ENCODE data around the gene ANKRD11. TPM values are rescaled to one million over a fixed set of nuclear protein-coding genes. Genes with fewer than 3 reads are reported as not detected.

Gene ANKRD11
- polyA plus RNA-seq, 1 donor (not counting 4 experiments of a cell fraction or from before 2014, with no cell fraction given) = 30.1 TPM

GRCh38 chr16:89323120-89323960 lies 167.0 kb downstream of the ANKRD11 start:
- Histone ChIP-seq H3K9me3 (ENCODE audit: control insufficient read depth, low read depth, low read length) (peaks cover 1% of the 10 kb centered on the region), H3K36me3 (ENCODE audit: control insufficient read depth in 2 of 2, extremely low read depth in 1 of 2, insufficient read depth in 2 of 2, low read length in 2 of 2) (peaks cover 1 to 11% of the 10 kb centered on the region in 2 experiments), H3K4me1 (ENCODE audit: control insufficient read depth, extremely low read depth, insufficient read depth, low read length) (peaks cover 70% of the 10 kb centered on the region), H2AFZ (ENCODE audit: control insufficient read depth, low read length) (no peak overlapping the region), H3K9me1 (ENCODE audit: control insufficient read depth, extremely low read depth, insufficient read depth, low read length) (peaks cover 8% of the 10 kb centered on the region), H3K27me3 (ENCODE audit: control insufficient read depth, extremely low read depth, insufficient read depth, low read length) (no peaks in the 10 kb centered on the region), H3K27ac (ENCODE audit: control insufficient read depth, insufficient read depth, low read length) (no peak overlapping the region), H3K9ac (ENCODE audit: control insufficient read depth, extremely low read depth, insufficient read depth, low read length) (no peak overlapping the region), H3K79me2 (ENCODE audit: control insufficient read depth, insufficient read depth, low read length) (peaks cover 90% of the 10 kb centered on the region), H4K20me1 (ENCODE audit: control insufficient read depth, extremely low read depth, insufficient read depth, low read length) (peaks cover 2% of the 10 kb centered on the region), H3K4me3 (ENCODE audit: control insufficient read depth in 2 of 3, extremely low read depth in 1 of 3, insufficient read depth in 2 of 3, low read depth in 1 of 3, low read length in 3 of 3) (no peak overlapping the region), H3K4me2 (ENCODE audit: control insufficient read depth, extremely low read depth, insufficient read depth, low read depth, low read length) (peak overlapping the region; percentile 8)
- no peak for FAIRE-seq
- no peak for TF ChIP-seq EZH2 (IDR thresholded peaks at IDR 0.05; ENCODE audit: low read length)
- TF ChIP-seq, protein P1, sequence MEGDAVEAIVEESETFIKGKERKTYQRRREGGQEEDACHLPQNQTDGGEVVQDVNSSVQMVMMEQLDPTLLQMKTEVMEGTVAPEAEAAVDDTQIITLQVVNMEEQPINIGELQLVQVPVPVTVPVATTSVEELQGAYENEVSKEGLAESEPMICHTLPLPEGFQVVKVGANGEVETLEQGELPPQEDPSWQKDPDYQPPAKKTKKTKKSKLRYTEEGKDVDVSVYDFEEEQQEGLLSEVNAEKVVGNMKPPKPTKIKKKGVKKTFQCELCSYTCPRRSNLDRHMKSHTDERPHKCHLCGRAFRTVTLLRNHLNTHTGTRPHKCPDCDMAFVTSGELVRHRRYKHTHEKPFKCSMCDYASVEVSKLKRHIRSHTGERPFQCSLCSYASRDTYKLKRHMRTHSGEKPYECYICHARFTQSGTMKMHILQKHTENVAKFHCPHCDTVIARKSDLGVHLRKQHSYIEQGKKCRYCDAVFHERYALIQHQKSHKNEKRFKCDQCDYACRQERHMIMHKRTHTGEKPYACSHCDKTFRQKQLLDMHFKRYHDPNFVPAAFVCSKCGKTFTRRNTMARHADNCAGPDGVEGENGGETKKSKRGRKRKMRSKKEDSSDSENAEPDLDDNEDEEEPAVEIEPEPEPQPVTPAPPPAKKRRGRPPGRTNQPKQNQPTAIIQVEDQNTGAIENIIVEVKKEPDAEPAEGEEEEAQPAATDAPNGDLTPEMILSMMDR (optimal IDR thresholded peaks at IDR 0.05 in 1 of 3, IDR thresholded peaks at IDR 0.05 in 1 of 3, conservative IDR thresholded peaks at IDR 0.05 in 1 of 3; ENCODE audit: extremely low read depth in 1 of 3, insufficient read depth in 2 of 3, low read length in 3 of 3) = no peak
- dilution Hi-C loops (cut with MboI; ENCODE audit: extremely low pct_ligation_motif_present, low sequenced_read_pairs) = no loop called here
- no peak for DNase-seq (ENCODE audit: low read depth, low spot score)

DNA sequence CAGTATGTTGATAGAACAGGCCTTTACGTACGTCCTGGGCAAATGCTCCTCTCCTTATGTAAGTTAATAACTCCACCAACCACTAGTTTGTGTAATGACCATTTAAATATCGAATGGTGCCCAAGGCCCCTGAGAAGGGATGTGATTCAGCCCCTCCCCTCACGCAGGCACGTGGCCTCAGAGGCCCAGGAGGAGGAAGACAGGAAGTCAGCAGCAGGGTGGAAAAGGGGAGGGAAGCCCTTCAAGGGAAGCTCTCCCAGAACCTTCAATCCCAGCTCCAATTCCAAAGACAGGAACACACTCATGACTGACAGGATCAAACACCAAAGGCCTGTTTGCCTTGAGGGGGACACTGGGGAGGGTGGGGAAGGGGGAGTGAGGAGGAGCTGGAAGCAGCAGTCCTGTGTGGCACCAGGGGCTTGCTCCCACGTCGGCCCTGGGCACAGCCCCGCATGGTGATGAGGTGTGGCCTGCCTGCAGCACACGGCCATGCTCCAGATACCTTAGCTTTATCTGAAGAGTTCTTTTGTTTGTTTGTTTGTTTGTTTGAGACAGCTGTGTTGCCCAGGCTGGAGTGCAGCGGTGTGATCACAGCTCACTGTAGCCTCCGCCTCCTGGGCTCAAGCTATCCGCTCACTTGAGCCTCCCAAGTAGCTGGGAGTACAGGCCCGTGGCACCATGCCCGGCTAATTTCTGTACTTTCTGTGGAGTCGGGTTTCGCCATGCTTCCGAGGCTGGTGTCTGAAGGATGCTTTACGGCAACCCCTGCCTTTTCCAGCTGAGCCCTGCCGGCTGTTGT lies 167.8 kb downstream of the ANKRD11 start:
- FAIRE-seq (peak; percentile 49), DNase-seq (ENCODE audit: low read depth, low spot score) (no peak)
- H3K9ac ChIP-seq (ENCODE audit: control insufficient read depth, extremely low read depth, insufficient read depth, low read length) = no peak overlapping the region
- TF ChIP-seq EZH2 (IDR thresholded peaks at IDR 0.05; ENCODE audit: low read length) = no peak
- TF ChIP-seq, protein P1 (optimal IDR thresholded peaks at IDR 0.05 in 1 of 3, IDR thresholded peaks at IDR 0.05 in 1 of 3, conservative IDR thresholded peaks at IDR 0.05 in 1 of 3; ENCODE audit: extremely low read depth in 1 of 3, insufficient read depth in 2 of 3, low read length in 3 of 3) = no peak
- H3K4me3 ChIP-seq (ENCODE audit: control insufficient read depth in 2 of 3, extremely low read depth in 1 of 3, insufficient read depth in 2 of 3, low read depth in 1 of 3, low read length in 3 of 3) = no peak overlapping the region
- H3K4me1 ChIP-seq (ENCODE audit: control insufficient read depth, extremely low read depth, insufficient read depth, low read length) = peaks cover 78% of the 10 kb centered on the region
- H3K9me1 ChIP-seq (ENCODE audit: control insufficient read depth, extremely low read depth, insufficient read depth, low read length) = peaks cover 8% of the 10 kb centered on the region
- H3K4me2 ChIP-seq (ENCODE audit: control insufficient read depth, extremely low read depth, insufficient read depth, low read depth, low read length) = peak overlapping the region; percentile 8
- peaks cover 89% of the 10 kb centered on the region for H3K79me2 ChIP-seq (ENCODE audit: control insufficient read depth, insufficient read depth, low read length)
- H3K27ac ChIP-seq (ENCODE audit: control insufficient read depth, insufficient read depth, low read length) = peak overlapping the region; percentile 15
- H3K9me3 ChIP-seq (ENCODE audit: control insufficient read depth, low read depth, low read length) = peaks cover 8% of the 10 kb centered on the region
- H2AFZ ChIP-seq (ENCODE audit: control insufficient read depth, low read length) = no peak overlapping the region
- H4K20me1 ChIP-seq (ENCODE audit: control insufficient read depth, extremely low read depth, insufficient read depth, low read length) = peaks cover 2% of the 10 kb centered on the region
- dilution Hi-C loops (cut with MboI; ENCODE audit: extremely low pct_ligation_motif_present, low sequenced_read_pairs) = no loop called here
- peaks cover 0 to 8% of the 10 kb centered on the region in 2 experiments for H3K36me3 ChIP-seq (ENCODE audit: control insufficient read depth in 2 of 2, extremely low read depth in 1 of 2, insufficient read depth in 2 of 2, low read length in 2 of 2)
- no peaks in the 10 kb centered on the region for H3K27me3 ChIP-seq (ENCODE audit: control insufficient read depth, extremely low read depth, insufficient read depth, low read length)
